ENCODE measurements around the gene ZNF532.

GRCh38 chr18:58947136-58947732, 82.6 kb downstream of the ZNF532 start:
- no peak for TF ChIP-seq CTCF (IDR thresholded peaks at IDR 0.05)
- TF ChIP-seq POLR2AphosphoS5 (IDR thresholded peaks at IDR 0.05; ENCODE audit: insufficient read depth in 1 of 2, low read depth in 1 of 2) = no peak
